GM19035 (cell line): ENCODE data around the gene FREM1.

Experiments used
- ATAC-seq: cut with Tn5 transposase; IDR thresholded peaks from one replicate; pipeline ENCODE4 v1.9.1; 2021; ENCODE audit not compliant: unreplicated experiment

Gene FREM1

GRCh38 chr9:14715102-14715501, 195.1 kb downstream of the FREM1 start:
- no peak for ATAC-seq

- ATAC-seq, result no peak
These were observed 197.0 kb downstream of the FREM1 start for GRCh38 chr9:14713187-14713767.

- ATAC-seq, result no peak
These were observed 199.4 kb downstream of the FREM1 start for GRCh38 chr9:14710804-14711203.

- ATAC-seq, result no peak
These were observed 203.6 kb downstream of the FREM1 start for GRCh38 chr9:14706530-14707140.

DNA sequence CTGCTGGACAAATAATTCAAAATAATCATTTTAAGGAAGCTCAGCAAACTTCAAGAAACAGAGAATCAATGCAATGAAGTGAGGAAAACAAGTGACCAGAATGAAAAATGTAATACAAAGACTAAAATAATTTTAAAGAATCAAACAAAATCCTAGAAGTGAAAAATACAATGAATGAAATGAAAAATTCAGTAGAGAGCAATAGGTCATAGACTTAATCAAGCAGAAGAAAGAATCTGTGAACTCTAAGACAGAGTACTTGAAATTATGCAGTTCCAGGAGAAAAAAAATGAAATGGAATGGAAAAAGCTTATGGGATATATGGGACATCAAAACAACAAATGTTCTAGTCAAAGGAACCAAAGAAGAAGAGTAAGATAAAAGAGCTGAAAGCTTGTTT, 205.1 kb downstream of the FREM1 start:
- ATAC-seq, result no peak

DNA sequence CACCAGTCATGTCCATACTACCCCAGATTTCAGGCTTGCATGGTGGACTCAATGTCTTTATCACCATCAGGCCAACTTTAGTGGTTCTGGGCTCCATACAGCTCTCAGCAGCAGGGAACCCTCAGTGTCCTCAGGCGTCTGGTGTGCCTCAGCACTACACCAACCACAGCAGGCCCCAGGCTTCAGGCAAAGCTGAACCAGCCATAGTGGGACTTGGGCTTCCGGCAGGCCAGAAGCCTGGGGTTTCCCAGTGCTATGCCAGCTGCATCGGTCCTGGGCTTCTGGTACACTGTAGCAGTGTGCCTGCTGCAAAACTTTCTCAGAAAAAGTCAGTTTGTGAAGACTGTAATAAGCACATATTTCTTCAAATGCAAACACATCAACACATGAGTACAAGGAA, 205.9 kb downstream of the FREM1 start:
- ATAC-seq, result no peak

GRCh38 chr9:14702200-14702720, 208.0 kb downstream of the FREM1 start:
- ATAC-seq, result no peak

GRCh38 chr9:14693251-14693861, 216.9 kb downstream of the FREM1 start, which contains the start of gene ZDHHC21:
Gene ZDHHC21 (minus strand): TSS chr9:14693432. CDS start chr9:14674340, 19,092 bp downstream.
- peak; percentile 85 for ATAC-seq

- peak; percentile 39 for ATAC-seq
These were observed 217.6 kb downstream of the FREM1 start for GRCh38 chr9:14692470-14693250.

DNA sequence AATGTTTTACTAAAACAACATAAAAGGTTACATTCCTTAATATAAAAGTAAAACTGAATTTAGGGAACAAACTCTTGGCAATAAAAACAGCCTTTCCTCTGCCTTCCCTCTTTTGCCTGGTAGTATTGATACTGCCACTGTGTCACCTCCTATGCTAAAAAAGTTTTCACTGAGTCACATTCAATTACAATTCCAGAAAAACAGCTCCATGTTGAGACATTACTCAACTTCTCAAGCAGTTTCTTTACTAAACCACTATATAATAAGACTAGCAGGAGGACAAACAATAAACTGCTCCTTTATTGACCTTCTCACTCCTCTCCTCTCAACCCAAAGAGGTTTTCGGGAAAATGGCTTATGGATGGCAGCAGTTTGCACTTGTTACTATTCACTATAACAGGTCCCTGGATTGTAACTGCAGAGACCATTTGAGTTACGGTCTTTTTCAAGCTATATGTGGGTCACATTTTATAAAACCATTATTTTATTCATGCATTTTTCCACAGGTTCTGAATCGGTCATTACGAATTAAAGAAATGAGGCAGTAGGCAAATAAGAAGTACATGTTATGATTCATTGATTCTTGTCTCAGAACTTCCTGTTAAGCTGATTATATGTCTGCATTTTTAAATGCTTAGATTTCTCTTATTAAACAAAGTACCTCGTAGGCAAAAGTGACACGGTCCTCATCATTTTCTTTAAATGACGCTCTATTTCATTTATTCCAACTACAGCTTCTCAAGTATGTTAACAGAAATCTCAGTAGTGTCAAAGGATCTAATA, 219.1 kb downstream of the FREM1 start:
- no peak for ATAC-seq

- no peak for ATAC-seq
These were observed 223.0 kb downstream of the FREM1 start for GRCh38 chr9:14687042-14687719.

GRCh38 chr9:14686168-14686567, 224.1 kb downstream of the FREM1 start:
- ATAC-seq, result no peak
